GM18861 (cell line): ENCODE data around the gene PADI6.

ENCODE experiments used
- ATAC-seq: cut with Tn5 transposase; IDR thresholded peaks from one replicate; pipeline ENCODE4 v1.9.1; 2021; ENCODE audit not compliant: unreplicated experiment

Gene PADI6

GRCh38 chr1:17433261-17433660, 61.3 kb downstream of the PADI6 start:
- no peak for ATAC-seq

- ATAC-seq: no peak
Measured at GRCh38 chr1:17434016-17434415, 62.0 kb downstream of the PADI6 start.

- no peak for ATAC-seq
Measured at GRCh38 chr1:17434601-17435000, 62.6 kb downstream of the PADI6 start.

GRCh38 chr1:17436380-17437174, 64.6 kb downstream of the PADI6 start:
- ATAC-seq: no peak

- no peak for ATAC-seq
Measured at GRCh38 chr1:17437260-17437579, 65.2 kb downstream of the PADI6 start.

- no peak for ATAC-seq
Measured at GRCh38 chr1:17437580-17438317, 65.8 kb downstream of the PADI6 start.

GRCh38 chr1:17438318-17439249, 66.6 kb downstream of the PADI6 start:
- no peak for ATAC-seq

- peak; percentile 54 for ATAC-seq
Measured at GRCh38 chr1:17439250-17440073, 67.5 kb downstream of the PADI6 start, which contains the start of gene RCC2. Gene RCC2, minus strand, starts transcription at chr1:17439677. Its CDS starts 1,163 bp downstream, at chr1:17438514.

GRCh38 chr1:17440074-17440826, 68.3 kb downstream of the PADI6 start:
- no peak for ATAC-seq

GRCh38 chr1:17440827-17441168, 68.8 kb downstream of the PADI6 start:
- no peak for ATAC-seq

- no peak for ATAC-seq
Measured at GRCh38 chr1:17441265-17441992, 69.4 kb downstream of the PADI6 start.

GRCh38 chr1:17441993-17442357, 70.0 kb downstream of the PADI6 start:
- no peak for ATAC-seq

- no peak for ATAC-seq
Measured at GRCh38 chr1:17442841-17443240, 70.8 kb downstream of the PADI6 start.

GRCh38 chr1:17447501-17447992, 75.6 kb downstream of the PADI6 start:
- no peak for ATAC-seq
